Suppressor macrophage treated with lipopolysaccharide for 4 hours (primary cell): ENCODE data around the gene ADGRD2.

Source experiments
- DNase-seq: peaks from one replicate; pipeline ENCODE4 v3.0.0-alpha.2; 2020

Gene ADGRD2

DNA sequence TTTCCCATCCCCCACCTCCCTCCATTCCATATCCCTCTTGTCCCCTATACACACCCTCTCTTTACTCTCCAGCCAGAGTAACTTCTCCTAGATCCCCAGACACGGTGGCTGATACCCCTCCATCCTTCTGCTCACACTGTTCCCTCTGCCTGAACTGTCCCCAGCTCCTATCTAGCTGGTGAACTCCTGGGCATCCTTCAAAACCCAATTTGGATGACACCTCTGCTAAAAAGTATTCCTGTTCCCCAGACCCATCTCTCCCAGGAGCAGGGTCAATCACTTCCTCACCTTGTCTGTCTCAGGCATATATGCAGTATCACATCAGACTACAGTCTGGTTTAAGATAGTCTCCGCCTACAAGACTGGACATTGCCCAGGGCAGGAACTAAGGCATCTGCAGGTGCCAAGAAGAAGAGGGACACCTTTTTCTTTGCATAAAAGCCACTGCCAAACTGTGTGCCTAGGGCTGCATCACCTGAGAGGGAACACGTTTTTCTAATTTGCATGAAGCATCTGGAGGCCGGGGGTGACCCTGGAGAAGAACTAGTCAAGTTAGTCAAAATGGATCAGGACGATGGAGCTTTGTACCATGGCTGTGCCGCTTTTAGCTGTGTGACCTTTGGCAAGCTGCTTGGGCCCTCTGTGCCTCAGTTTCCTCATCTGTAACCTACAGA, 29.8 kb downstream of the ADGRD2 start:
- no peak for DNase-seq

DNA sequence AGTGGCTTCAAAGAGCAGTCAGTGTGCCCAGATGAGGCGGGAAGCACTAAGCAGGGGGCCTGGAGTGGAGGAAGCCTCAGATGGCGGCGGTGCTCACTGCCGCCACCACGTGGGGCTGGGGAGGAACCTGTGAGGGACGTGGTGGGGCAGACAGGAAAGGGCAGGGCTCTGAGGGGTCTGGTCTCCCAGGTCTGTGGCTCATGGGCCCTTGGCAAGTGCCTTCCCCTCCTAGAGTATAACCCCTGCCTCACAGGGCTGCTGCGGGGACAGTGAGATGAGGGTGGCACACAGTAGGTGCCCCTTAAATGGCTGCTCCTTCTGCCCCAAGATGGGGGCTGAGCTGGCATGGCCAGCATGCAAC, 30.4 kb downstream of the ADGRD2 start:
- DNase-seq, result peak; percentile 12

DNA sequence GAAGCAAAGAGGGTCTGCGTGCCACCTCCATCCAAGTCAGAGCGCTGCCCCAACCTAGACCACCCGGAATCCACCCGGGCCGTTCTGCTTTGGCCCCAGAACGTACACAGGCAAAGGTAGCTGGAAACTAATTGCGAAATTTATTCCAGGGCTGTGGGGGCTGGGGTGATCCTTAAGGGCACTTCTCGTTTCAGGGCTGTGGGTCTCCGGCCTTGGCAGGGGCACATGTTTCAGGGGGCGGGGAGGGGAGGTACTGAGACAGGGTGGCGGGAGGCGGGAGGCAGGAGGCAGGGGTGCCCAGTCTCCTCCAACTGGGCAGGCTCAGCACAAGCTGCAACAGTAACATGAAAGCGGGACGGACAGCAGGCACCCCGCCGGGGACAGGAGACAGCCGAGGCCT, 30.9 kb downstream of the ADGRD2 start:
- peak; percentile 13 for DNase-seq

GRCh38 chr9:124482431-124483031, 32.3 kb downstream of the ADGRD2 start:
- DNase-seq, result no peak

DNA sequence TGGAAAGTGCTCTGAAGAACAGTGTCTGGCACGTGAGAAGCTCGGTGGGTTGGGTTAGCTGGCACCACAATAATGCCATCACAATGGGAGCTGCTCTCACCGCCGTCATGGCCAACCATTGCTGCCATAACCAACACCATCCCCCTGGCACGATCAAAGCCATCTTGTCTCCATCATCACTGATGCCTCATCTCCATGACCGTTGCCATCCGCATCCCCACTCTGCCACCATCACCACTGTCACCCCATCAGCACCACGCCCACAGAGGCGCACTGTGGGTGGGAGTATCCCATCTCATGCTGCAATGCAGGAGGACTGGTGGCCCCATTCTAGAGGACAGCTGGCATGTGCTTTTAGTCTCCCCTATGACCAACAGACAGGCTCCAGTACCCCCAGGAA, 33.2 kb downstream of the ADGRD2 start:
- DNase-seq, result no peak

DNA sequence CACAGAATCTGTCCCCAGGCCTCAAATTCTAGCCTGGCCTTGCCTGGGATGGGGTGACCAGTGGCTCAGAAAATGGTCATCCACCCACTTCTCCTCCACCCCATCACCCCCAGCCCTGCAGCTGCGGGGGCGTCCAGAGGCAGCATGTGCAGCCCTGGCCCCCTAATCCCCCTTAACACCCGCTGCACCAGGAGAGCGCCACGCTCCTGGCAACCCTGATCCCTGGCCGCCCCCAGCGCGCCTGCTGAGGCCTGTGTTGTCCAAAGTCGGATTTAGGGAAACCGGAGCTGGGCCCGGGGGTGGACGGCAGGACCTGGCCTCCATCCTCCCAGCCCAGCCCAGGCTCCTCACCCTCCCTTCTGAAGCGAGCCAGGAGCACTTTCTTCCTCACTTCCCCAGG, 35.0 kb downstream of the ADGRD2 start:
- no peak for DNase-seq

DNA sequence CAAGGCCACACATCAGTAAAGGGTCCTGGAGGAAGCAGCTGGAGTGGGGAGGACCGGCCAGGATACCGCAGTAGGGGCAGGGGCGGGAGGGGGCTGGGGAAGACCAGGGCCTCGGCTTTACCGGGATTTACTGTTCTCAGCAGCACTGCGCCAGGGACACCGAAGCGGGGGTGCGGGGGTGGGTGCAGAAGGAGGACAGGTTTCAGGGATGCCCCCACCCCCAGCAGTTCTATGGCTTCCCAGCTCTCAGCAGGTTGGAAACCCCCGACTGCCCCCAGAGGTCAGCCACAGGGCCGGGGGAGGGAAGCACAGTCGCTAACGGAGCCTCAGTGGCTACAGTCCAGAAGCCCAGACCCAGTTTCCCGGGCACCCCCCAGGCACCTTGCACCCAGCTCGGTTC, 35.7 kb downstream of the ADGRD2 start:
- no peak for DNase-seq

GRCh38 chr9:124486778-124487259, 36.6 kb downstream of the ADGRD2 start:
- no peak for DNase-seq

DNA sequence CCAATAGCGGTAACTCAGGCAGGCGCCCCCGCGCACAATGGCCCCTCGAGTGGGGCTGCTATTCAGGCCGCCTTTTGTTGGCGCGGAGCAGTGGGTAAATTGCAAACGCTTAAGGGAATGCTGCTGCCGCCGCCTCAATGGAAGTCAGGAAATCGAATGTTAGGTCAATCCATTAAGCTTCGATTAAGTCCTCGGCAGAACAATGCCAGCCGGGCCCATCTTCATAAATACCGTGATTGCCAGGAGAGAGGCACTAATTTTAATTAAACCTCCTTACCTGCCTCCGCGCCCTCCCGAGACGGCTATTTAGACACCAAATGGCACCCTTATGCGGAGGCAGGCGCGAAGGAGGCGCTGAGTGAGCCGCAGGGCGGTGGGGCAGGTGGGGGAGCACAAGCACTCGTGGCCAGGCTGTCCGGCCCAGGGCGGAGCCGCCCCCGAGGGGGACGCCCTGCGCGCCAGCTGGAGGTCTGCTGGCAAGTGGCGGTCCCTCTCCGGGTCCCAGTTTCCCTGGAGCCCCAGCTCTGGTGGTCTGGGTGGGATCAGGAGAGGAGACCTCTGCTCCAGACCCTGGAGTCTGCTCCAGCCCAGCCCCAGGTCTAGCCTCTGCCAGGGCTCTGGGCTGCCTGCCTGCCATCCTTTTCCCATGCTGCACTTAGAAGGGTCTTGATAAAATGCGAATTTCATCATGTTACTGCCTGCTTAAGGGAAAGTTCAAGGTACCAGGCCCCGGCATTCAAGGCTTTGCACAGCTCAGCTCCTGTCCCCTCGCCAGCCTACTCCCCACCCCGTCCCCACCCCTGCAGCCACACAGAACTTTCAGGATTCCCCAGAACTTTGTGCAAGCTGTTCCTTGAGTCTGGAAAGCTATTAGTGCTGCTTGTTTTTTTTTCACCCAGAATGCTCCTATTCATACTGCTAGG, 37.3 kb downstream of the ADGRD2 start:
- no peak for DNase-seq

DNA sequence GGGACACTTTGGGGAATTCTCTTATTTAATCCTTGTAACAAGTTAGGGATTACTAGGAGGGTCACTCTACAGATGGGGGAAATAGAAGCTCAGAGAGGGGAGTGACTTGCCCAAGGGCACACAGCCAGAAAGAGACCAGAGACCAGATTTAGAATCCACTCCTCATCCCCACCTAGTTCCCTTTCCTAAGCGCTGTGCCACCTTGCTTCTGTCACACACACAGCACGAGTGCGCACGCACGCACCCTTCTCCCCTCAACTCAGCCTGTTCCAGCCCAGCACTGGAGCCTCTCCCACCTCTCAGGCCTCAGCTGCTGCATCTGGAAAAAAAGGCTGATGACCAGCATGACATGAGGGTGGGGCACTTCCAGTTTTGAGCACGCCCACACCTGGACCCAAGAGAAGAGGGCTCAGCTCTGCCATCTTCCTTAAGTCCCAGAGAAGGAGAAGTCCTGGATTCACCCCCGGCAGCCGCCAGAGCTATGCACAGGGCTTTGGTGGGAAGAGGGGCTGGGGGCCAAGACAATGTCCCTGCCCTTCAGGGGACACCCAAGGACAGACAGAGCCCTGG, 38.5 kb downstream of the ADGRD2 start:
- no peak for DNase-seq

GRCh38 chr9:124489222-124489621, 39.0 kb downstream of the ADGRD2 start:
- no peak for DNase-seq

- DNase-seq, result no peak
Measured at GRCh38 chr9:124490004-124490403, 39.8 kb downstream of the ADGRD2 start.

DNA sequence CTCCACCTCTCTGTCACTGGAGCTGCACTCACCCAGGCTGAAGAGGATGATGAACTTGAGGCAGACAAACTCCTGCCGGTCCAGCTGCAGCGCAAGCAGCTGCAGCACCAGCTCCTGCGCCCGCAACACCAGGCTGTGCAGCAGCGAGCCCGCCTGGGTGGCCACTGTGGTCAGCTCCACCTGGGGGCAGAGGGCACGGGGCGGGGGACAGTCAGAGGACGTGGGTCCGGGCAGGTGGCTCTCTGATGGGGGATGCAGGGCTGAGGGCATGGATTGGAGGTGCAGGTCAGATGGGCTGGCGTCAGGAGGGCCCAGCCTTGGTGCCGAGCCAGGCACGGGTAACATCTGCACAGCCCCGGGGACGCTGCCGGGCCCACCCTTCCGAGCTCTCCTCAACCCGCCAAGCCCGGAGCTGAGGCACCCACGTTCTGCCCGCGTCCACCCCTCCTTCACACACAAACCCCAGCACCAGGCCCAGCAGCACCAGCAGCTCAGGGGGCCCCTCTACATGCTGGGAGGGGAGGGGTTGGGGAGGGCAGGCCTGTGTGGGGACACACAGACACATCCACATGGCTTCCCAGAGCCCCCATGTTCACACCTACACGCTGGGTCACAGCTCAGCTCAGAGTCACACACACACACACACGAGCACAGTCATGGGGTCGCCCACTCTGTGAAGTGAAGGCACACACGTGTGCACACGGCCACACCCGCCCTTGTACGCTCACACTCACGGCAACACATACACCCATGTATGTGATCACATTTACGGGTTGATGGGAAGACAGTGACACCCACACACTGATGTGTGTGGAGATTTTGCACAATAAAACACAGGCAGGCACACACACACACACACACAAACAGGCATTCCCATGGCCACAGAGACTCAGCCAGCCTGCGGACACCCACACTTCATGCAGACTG, 41.1 kb downstream of the ADGRD2 start:
- no peak for DNase-seq

- DNase-seq, result no peak
Measured at GRCh38 chr9:124492818-124493217, 42.6 kb downstream of the ADGRD2 start.

GRCh38 chr9:124493218-124493617, 43.0 kb downstream of the ADGRD2 start:
- DNase-seq, result no peak

- no peak for DNase-seq
Measured at GRCh38 chr9:124493794-124494479, 43.7 kb downstream of the ADGRD2 start.

- no peak for DNase-seq
Measured at GRCh38 chr9:124495126-124496074, 45.1 kb downstream of the ADGRD2 start.

DNA sequence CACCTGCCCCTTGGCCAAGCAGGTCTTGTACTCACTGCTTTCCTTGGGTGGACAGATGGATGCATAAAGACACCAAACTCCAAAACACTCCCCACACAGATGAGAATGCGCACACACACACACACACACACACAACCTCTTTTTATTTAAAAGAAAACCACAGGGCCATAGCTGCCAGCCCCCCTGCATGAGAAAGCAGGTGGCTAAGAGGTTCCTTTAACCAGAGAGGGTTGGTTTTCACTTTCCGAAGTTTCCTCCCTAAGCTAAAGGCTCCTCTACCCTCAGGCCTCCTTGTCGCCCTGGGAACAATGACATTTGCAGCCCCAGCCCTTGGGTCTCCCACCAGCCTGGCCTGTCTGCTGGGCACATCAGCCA, 45.8 kb downstream of the ADGRD2 start:
- no peak for DNase-seq

GRCh38 chr9:124496463-124496862, 46.2 kb downstream of the ADGRD2 start:
- no peak for DNase-seq

GRCh38 chr9:124497441-124497840, 47.2 kb downstream of the ADGRD2 start:
- no peak for DNase-seq

- no peak for DNase-seq
Measured at GRCh38 chr9:124498040-124498439, 47.8 kb downstream of the ADGRD2 start.
